Activated naive CD4-positive, alpha-beta T cell treated with anti-CD3 and anti-CD28 coated beads for 36 hours (primary cell): Measurements from ENCODE around the gene DNM2. TPM values are rescaled to one million over a fixed set of nuclear protein-coding genes. Genes with fewer than 3 reads are reported as not detected.

Experiments used
- CTCF ChIA-PET: fragments of 350-600 bp; sonication (Branson Sonifier 250); formaldehyde crosslinking; loops from one replicate; lab custom pipeline; 2021; ENCODE audit warnings: antibody characterized with exemption; lab: Charles Lee
- DNase-seq: peaks from one replicate; pipeline ENCODE4 v3.0.0-alpha.2; 2020
- H3K27ac Mint-ChIP-seq: one replicate; pipeline ENCODE4 v1.8.0; 2021; ENCODE audit warnings: mild to moderate bottlenecking, mixed read lengths
- H3K27me3 Mint-ChIP-seq: one replicate; pipeline ENCODE4 v1.8.0; 2021; ENCODE audit warnings: low read depth, mixed read lengths
- H3K36me3 Mint-ChIP-seq: one replicate; pipeline ENCODE4 v1.8.0; 2021; ENCODE audit warnings: low read depth, mixed read lengths
- H3K4me1 Mint-ChIP-seq: one replicate; pipeline ENCODE4 v1.8.0; 2021; ENCODE audit warnings: low read depth, mixed read lengths
- H3K4me3 Mint-ChIP-seq: one replicate; pipeline ENCODE4 v1.8.0; 2021; ENCODE audit warnings: mild to moderate bottlenecking, moderate library complexity, mixed read lengths
- H3K9me3 Mint-ChIP-seq: one replicate; pipeline ENCODE4 v1.8.0; 2021; ENCODE audit warnings: mixed read lengths
- intact Hi-C: fragments of 100-400 bp; cut with micrococcal nuclease; formaldehyde crosslinking; loops from one replicate; pipeline ENCODE4 v1.15.1; 2023
- total RNA-seq, 2 experiments: library from RNA; stranded (reverse); gene quantifications; one replicate each; pipeline ENCODE4 v1.2.3, GENCODE V29; 2021

Gene DNM2
- total RNA-seq, 2 experiments from 2014 or later: 144 to 148 TPM

DNA sequence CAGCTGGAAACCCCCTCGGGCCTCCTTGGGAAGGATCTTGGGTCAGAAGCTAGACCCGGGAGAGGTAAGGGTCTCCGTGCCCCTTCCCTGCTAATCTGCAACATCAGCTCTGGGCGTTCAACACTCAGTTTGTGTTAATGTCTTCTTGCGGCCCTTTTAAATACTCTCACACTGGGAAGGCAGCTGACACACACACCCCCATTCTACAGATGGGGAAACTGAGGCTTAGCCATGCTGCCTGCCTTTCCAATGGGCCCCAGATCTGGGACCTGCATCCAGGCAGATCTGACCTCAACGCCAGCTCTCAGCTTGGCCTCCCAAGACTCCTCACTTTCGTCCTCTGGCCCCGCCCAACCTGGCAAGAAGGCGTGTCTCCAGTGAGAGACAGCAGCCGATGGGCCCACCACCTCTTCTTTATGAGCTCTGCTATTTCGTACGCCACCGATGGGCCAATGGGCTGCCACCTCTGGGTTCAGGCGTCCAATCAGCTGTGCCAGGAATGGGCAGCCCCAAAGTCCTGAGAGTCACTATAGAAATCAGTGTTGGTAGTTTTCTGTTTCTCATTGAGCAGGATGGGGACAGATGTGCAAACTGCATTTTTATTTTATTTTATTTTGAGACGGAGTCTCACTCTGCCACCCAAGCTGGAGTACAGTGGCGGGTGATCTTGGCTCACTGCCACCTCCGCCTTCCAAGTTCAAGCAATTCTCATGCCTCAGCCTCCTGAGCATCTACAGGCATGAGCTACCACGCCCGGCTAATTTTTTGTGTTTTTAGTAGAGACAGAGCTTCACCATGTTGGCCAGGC lies 43.8 kb downstream of the DNM2 start:
- H3K4me1 Mint-ChIP-seq: peaks cover 76% of the 10 kb centered on the region
- no peak overlapping the region for H3K4me3 Mint-ChIP-seq
- H3K27me3 Mint-ChIP-seq: no peaks in the 10 kb centered on the region
- DNase-seq: no peak
- peak overlapping the region; percentile 85 for H3K27ac Mint-ChIP-seq
- H3K36me3 Mint-ChIP-seq: peaks cover 25% of the 10 kb centered on the region
- CTCF ChIA-PET: interaction anchor here (0.6 to 3.6 kb wide), 4 partner anchors 9 to 145 kb away, joined by 3 to 19 read pairs (median 3); partner anchors contain the start of gene DNM2
- H3K9me3 Mint-ChIP-seq: peaks cover 3% of the 10 kb centered on the region
- intact Hi-C loops: no loop called here

GRCh38 chr19:10762656-10763055 lies 44.8 kb downstream of the DNM2 start:
- peaks cover 3% of the 10 kb centered on the region for H3K9me3 Mint-ChIP-seq
- no peak overlapping the region for H3K4me3 Mint-ChIP-seq
- peaks cover 25% of the 10 kb centered on the region for H3K36me3 Mint-ChIP-seq
- intact Hi-C loops: no loop called here
- H3K4me1 Mint-ChIP-seq: peaks cover 66% of the 10 kb centered on the region
- no peaks in the 10 kb centered on the region for H3K27me3 Mint-ChIP-seq
- CTCF ChIA-PET: interaction anchor here (1.4 kb wide), 1 partner anchor 11 kb away, joined by 4 read pairs; no protein-coding TSS in a partner anchor
- peak; percentile 71 for DNase-seq
- H3K27ac Mint-ChIP-seq: peak overlapping the region; percentile 85

GRCh38 chr19:10763411-10763810 lies 45.5 kb downstream of the DNM2 start:
- no peaks in the 10 kb centered on the region for H3K27me3 Mint-ChIP-seq
- peak overlapping the region; percentile 85 for H3K27ac Mint-ChIP-seq
- CTCF ChIA-PET: interaction anchor here (0.6 to 1.4 kb wide), 2 partner anchors 10 to 81 kb away, joined by 4 to 8 read pairs; no protein-coding TSS in a partner anchor
- H3K9me3 Mint-ChIP-seq: peaks cover 3% of the 10 kb centered on the region
- peaks cover 25% of the 10 kb centered on the region for H3K36me3 Mint-ChIP-seq
- no peak overlapping the region for H3K4me3 Mint-ChIP-seq
- DNase-seq: no peak
- peaks cover 62% of the 10 kb centered on the region for H3K4me1 Mint-ChIP-seq
- intact Hi-C loops: no loop called here

GRCh38 chr19:10763828-10764339 lies 46.0 kb downstream of the DNM2 start:
- no peak for DNase-seq
- Mint-ChIP-seq H3K36me3 (peaks cover 25% of the 10 kb centered on the region), H3K4me1 (peaks cover 59% of the 10 kb centered on the region), H3K4me3 (no peak overlapping the region), H3K27me3 (no peaks in the 10 kb centered on the region), H3K27ac (peak overlapping the region; percentile 47), H3K9me3 (peaks cover under 1% of the 10 kb centered on the region)
- intact Hi-C loops: no loop called here
- CTCF ChIA-PET: interaction anchor here (1.4 kb wide), 1 partner anchor 9 kb away, joined by 4 read pairs; no protein-coding TSS in a partner anchor

- Mint-ChIP-seq H3K36me3 (peaks cover 24% of the 10 kb centered on the region), H3K4me3 (no peak overlapping the region), H3K27ac (no peak overlapping the region), H3K9me3 (no peaks in the 10 kb centered on the region), H3K27me3 (no peaks in the 10 kb centered on the region), H3K4me1 (peaks cover 58% of the 10 kb centered on the region)
- no peak for DNase-seq
- intact Hi-C loops: no loop called here
- CTCF ChIA-PET: interaction anchor here (0.7 to 1.4 kb wide), 2 partner anchors 9 to 46 kb away, joined by 3 to 4 read pairs; no protein-coding TSS in a partner anchor
Observed at GRCh38 chr19:10764340-10764894, 46.5 kb downstream of the DNM2 start.

GRCh38 chr19:10766049-10766623 lies 48.3 kb downstream of the DNM2 start:
- no peak for DNase-seq
- H3K27me3 Mint-ChIP-seq: no peaks in the 10 kb centered on the region
- H3K27ac Mint-ChIP-seq: no peak overlapping the region
- CTCF ChIA-PET: interaction anchor here (0.6 to 1.5 kb wide), 2 partner anchors 55 to 98 kb away, joined by 3 read pairs; no protein-coding TSS in a partner anchor
- no peaks in the 10 kb centered on the region for H3K9me3 Mint-ChIP-seq
- H3K4me3 Mint-ChIP-seq: no peak overlapping the region
- intact Hi-C loops: no loop called here
- peaks cover 19% of the 10 kb centered on the region for H3K36me3 Mint-ChIP-seq
- H3K4me1 Mint-ChIP-seq: peaks cover 47% of the 10 kb centered on the region

- intact Hi-C loops: no loop called here
- H3K4me1 Mint-ChIP-seq: peaks cover 41% of the 10 kb centered on the region
- peaks cover 14% of the 10 kb centered on the region for H3K36me3 Mint-ChIP-seq
Observed at GRCh38 chr19:10766671-10767201, 48.9 kb downstream of the DNM2 start.

GRCh38 chr19:10767726-10768125 lies 49.8 kb downstream of the DNM2 start:
- intact Hi-C loops: no loop called here
- Mint-ChIP-seq H3K4me1 (peaks cover 31% of the 10 kb centered on the region), H3K9me3 (no peaks in the 10 kb centered on the region), H3K27ac (no peak overlapping the region), H3K27me3 (no peaks in the 10 kb centered on the region), H3K4me3 (no peak overlapping the region), H3K36me3 (peaks cover 8% of the 10 kb centered on the region)
- DNase-seq: no peak
- CTCF ChIA-PET: interaction anchor here (2.4 kb wide), 1 partner anchor 50 kb away, joined by 18 read pairs; the partner anchor contains the start of gene DNM2

More at GRCh38 chr19:10766671-10767201, 48.9 kb downstream of the DNM2 start:
- no peak overlapping the region for H3K27ac Mint-ChIP-seq
- no peaks in the 10 kb centered on the region for H3K9me3 Mint-ChIP-seq
- H3K27me3 Mint-ChIP-seq: no peaks in the 10 kb centered on the region
- no peak for DNase-seq
- no peak overlapping the region for H3K4me3 Mint-ChIP-seq
- CTCF ChIA-PET: interaction anchor here (1.5 kb wide), 1 partner anchor 97 kb away, joined by 3 read pairs; no protein-coding TSS in a partner anchor

DNA sequence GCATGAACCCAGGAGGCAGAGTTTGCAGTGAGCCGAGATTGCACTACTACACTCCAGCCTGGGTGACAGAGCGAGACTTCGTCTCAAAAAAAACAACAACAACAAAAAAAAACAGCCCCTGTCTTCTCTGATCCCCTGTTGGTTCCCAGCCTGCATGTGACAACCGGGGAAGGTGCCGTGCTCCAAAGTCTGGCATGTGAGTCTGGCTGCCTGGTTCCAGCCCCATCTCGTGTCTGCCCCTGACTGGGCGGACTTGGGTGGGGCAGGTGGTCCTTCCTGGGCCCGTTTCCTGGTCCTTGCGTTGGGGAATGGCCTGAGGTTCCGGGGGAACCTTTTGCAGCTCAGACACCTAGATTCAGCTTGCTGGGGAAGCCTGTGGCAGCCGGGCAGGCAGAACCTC lies 50.5 kb downstream of the DNM2 start:
- CTCF ChIA-PET: interaction anchor here (0.8 to 2.4 kb wide), 4 partner anchors 51 to 96 kb away, joined by 3 to 18 read pairs (median 7); partner anchors contain the start of genes DNM2 and QTRT1
- peak overlapping the region; percentile 39 for H3K27ac Mint-ChIP-seq
- no peak for DNase-seq
- H3K9me3 Mint-ChIP-seq: no peaks in the 10 kb centered on the region
- no peak overlapping the region for H3K4me3 Mint-ChIP-seq
- peaks cover 4% of the 10 kb centered on the region for H3K36me3 Mint-ChIP-seq
- peaks cover 24% of the 10 kb centered on the region for H3K4me1 Mint-ChIP-seq
- intact Hi-C loops: no loop called here
- no peaks in the 10 kb centered on the region for H3K27me3 Mint-ChIP-seq

DNA sequence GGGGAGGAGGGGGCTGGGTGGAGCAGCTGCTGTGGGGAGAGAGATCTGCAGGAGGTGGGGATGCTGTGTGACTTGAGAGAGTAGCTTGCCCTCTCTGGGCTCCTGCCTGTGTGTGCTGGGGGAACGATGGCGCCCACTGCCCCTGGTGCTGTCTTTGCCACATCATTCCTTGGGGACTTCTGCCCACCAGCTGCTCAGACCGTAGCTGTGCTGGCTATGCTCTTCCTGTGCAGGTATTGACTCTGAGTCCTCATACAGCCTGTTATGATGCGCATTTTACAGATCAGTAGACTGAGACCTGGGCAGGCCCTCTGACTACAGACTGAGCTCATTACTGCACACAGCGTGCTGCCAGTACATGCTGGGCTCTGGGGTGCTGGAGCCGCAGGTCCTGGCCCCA lies 51.1 kb downstream of the DNM2 start:
- H3K27ac Mint-ChIP-seq: peak overlapping the region; percentile 39
- CTCF ChIA-PET: interaction anchor here (0.8 to 2.4 kb wide), 4 partner anchors 51 to 95 kb away, joined by 3 to 18 read pairs (median 7); partner anchors contain the start of genes DNM2 and QTRT1
- intact Hi-C loops: no loop called here
- H3K4me3 Mint-ChIP-seq: no peak overlapping the region
- H3K9me3 Mint-ChIP-seq: no peaks in the 10 kb centered on the region
- no peaks in the 10 kb centered on the region for H3K27me3 Mint-ChIP-seq
- H3K36me3 Mint-ChIP-seq: peaks cover 6% of the 10 kb centered on the region
- peaks cover 19% of the 10 kb centered on the region for H3K4me1 Mint-ChIP-seq
- DNase-seq: no peak

- Mint-ChIP-seq H3K4me3 (no peak overlapping the region), H3K9me3 (no peaks in the 10 kb centered on the region), H3K27ac (peak overlapping the region; percentile 60), H3K4me1 (peaks cover 13% of the 10 kb centered on the region), H3K36me3 (peaks cover 6% of the 10 kb centered on the region), H3K27me3 (no peaks in the 10 kb centered on the region)
- intact Hi-C loops: loop anchor here (1.0 kb wide), 1 partner anchor 53 kb away; no protein-coding TSS in a partner anchor
- no peak for DNase-seq
- CTCF ChIA-PET: interaction anchor here (0.9 to 2.4 kb wide), 5 partner anchors 51 to 94 kb away, joined by 5 to 18 read pairs (median 5); partner anchors contain the start of gene DNM2
Observed at GRCh38 chr19:10769533-10770491, 51.9 kb downstream of the DNM2 start.
